HCT116 (cell line): ENCODE measurements around the gene CWC27. TPM values are rescaled to one million over a fixed set of nuclear protein-coding genes. Genes with fewer than 3 reads are reported as not detected.

Experiments
- ATAC-seq: fragments of 200-7000 bp; cut with Tn5 transposase; 2 replicates; pipeline ENCODE4 v1.9.1; 2020; ENCODE audit warnings: mild to moderate bottlenecking, moderate library complexity
- BruUV-seq: library from RNA; stranded (reverse); fragments of 400-500 nt; replicated peaks from 2 replicates; lab custom pipeline; 2021; lab: Mats Ljungman, UMichigan
- CTCF ChIA-PET: fragments of 300-600 bp; sonication (Branson Sonifier 250); formaldehyde crosslinking; loops from one replicate; lab custom pipeline; 2021; ENCODE audit warnings: antibody characterized with exemption; lab: Charles Lee
- POLR2A ChIA-PET: fragments of 300-600, 350-600 bp; sonication (Branson Sonifier 250); formaldehyde crosslinking; loops from one replicate; lab custom pipeline; 2021; ENCODE audit warnings: antibody characterized with exemption; lab: Charles Lee
- RAD21 ChIA-PET, 2 experiments: fragments of 300-600 bp; sonication (Branson Sonifier 250); formaldehyde crosslinking; loops; one replicate each; lab custom pipeline; 2023; ENCODE audit warnings: low total read pairs in 2 of 2; ENCODE audit not compliant: uncharacterized antibody in 2 of 2, unreplicated experiment in 2 of 2, low non-redundant PET in 1 of 2; lab: Charles Lee
- DNase-seq: peaks from one replicate; pipeline ENCODE4 v3.0.0-alpha.2; 2010; ENCODE audit warnings: low read depth, low spot score
- H2AFZ ChIP-seq: fragments of 200-600 bp; shearing (Covaris generic), sonication (generic); 2 replicates; pipeline ENCODE4 v1.6.1; 2017; ENCODE audit warnings: low read depth, mixed run types, mixed read lengths, antibody characterized with exemption, low read length; ENCODE audit not compliant: poor library complexity, severe bottlenecking
- H3K27ac ChIP-seq: 2 replicates; pipeline ENCODE4 v1.5.1; 2012; ENCODE audit warnings: low read depth, low read length
- H3K27me3 ChIP-seq: fragments of 200-600 bp; sonication (generic); 2 replicates; pipeline ENCODE4 v1.6.1; 2016; ENCODE audit warnings: mixed run types, low read length, mixed read lengths; ENCODE audit not compliant: insufficient read depth
- H3K36me3 ChIP-seq, 2 experiments: fragments of 200-500 bp in 1 of 2; fragments of 200-600 bp in 1 of 2; sonication (Bioruptor generic) in 1 of 2; sonication (generic) in 1 of 2; 2 replicates each; pipeline versions ENCODE4 v1.5.1 to v1.6.1; 2014 to 2016; ENCODE audit warnings: low read length in 2 of 2, inconsistent platforms in 1 of 2, mixed read lengths in 1 of 2, mixed run types in 1 of 2; ENCODE audit not compliant: insufficient read depth in 2 of 2, control insufficient read depth in 1 of 2
- H3K4me1 ChIP-seq, 2 experiments: fragments of 200-600 bp in 1 of 2; sonication (generic) in 1 of 2; 2 replicates each; pipeline versions ENCODE4 v1.5.1 to v1.6.1; 2012 to 2017; ENCODE audit warnings: low read length in 2 of 2, inconsistent platforms in 1 of 2, mild to moderate bottlenecking in 1 of 2, mixed read lengths in 1 of 2, mixed run types in 1 of 2, moderate library complexity in 1 of 2; ENCODE audit not compliant: insufficient read depth in 2 of 2, control insufficient read depth in 1 of 2
- H3K4me2 ChIP-seq: fragments of 200-600 bp; sonication (generic); 2 replicates; pipeline ENCODE4 v1.6.1; 2017; ENCODE audit warnings: mixed run types, low read length, mixed read lengths
- H3K4me3 ChIP-seq, 2 experiments: fragments of 200-600 bp in 1 of 2; sonication (generic) in 1 of 2; replicated peaks in 1 of 2; 2 replicates each; pipeline ENCODE4 v1.5.1; 2011 to 2016; ENCODE audit warnings: low read length in 2 of 2, control low read depth in 1 of 2, low read depth in 1 of 2, mild to moderate bottlenecking in 1 of 2, mixed read lengths in 1 of 2, mixed run types in 1 of 2
- H3K79me2 ChIP-seq: fragments of 200-600 bp; sonication (generic); 2 replicates; pipeline ENCODE4 v1.6.1; 2017; ENCODE audit warnings: mild to moderate bottlenecking, mixed run types, low read length, moderate library complexity, mixed read lengths; ENCODE audit not compliant: insufficient read depth
- H3K9ac ChIP-seq: fragments of 200-600 bp; sonication (generic); 2 replicates; pipeline ENCODE4 v1.6.1; 2016; ENCODE audit warnings: low read length, mixed read lengths
- H3K9me2 ChIP-seq: fragments of 200-600 bp; sonication (generic), shearing (Covaris generic); 2 replicates; pipeline ENCODE4 v1.6.1; 2017; ENCODE audit warnings: mixed run types, mild to moderate bottlenecking, moderate library complexity; ENCODE audit not compliant: insufficient read depth
- H3K9me3 ChIP-seq, 2 experiments: fragments of 200-500 bp in 1 of 2; fragments of 200-600 bp in 1 of 2; sonication (Bioruptor generic) in 1 of 2; sonication (generic) in 1 of 2; 2 replicates each; pipeline ENCODE4 v1.6.1; 2014 to 2017; ENCODE audit warnings: low read length in 2 of 2, mixed read lengths in 2 of 2, inconsistent platforms in 1 of 2, low read depth in 1 of 2, mild to moderate bottlenecking in 1 of 2, mixed run types in 1 of 2, moderate library complexity in 1 of 2; ENCODE audit not compliant: control insufficient read depth in 1 of 2, insufficient read depth in 1 of 2
- H4K20me1 ChIP-seq: fragments of 200-600 bp; sonication (generic), shearing (Covaris generic); 2 replicates; pipeline ENCODE4 v1.6.1; 2017; ENCODE audit warnings: mixed run types, mild to moderate bottlenecking, moderate library complexity; ENCODE audit not compliant: insufficient read depth
- CBX3 ChIP-seq: IDR thresholded peaks from 2 replicates; pipeline ENCODE4 v1.6.1; 2012; ENCODE audit warnings: low read depth
- CEBPB ChIP-seq: IDR thresholded peaks from 2 replicates; pipeline ENCODE4 v1.6.1; 2012; ENCODE audit warnings: low read depth
- EGR1 ChIP-seq: IDR thresholded peaks from 2 replicates; pipeline ENCODE4 v1.6.1; 2012; ENCODE audit warnings: low read depth
- ELF1 ChIP-seq: IDR thresholded peaks from 2 replicates; pipeline ENCODE4 v1.6.1; 2012; ENCODE audit warnings: low read depth, borderline replicate concordance
- EZH2 ChIP-seq: fragments of 200-600 bp; sonication (generic); IDR thresholded peaks from 2 replicates; pipeline ENCODE4 v1.6.1; 2017; ENCODE audit warnings: antibody characterized with exemption, mixed run types
- EZH2phosphoT487 ChIP-seq: fragments of 200-600 bp; IDR thresholded peaks from 2 replicates; pipeline ENCODE4 v1.6.1; 2018; ENCODE audit warnings: antibody characterized with exemption, borderline replicate concordance
- FOSL1 ChIP-seq: IDR thresholded peaks from 2 replicates; pipeline ENCODE4 v1.6.1; 2012; ENCODE audit warnings: low read depth
- MAX ChIP-seq: IDR thresholded peaks from 2 replicates; pipeline ENCODE4 v1.6.1; 2012
- POLR2A ChIP-seq: IDR thresholded peaks from 2 replicates; pipeline ENCODE4 v1.7.0; 2011; ENCODE audit warnings: borderline replicate concordance; ENCODE audit not compliant: insufficient read depth, insufficient read length; ENCODE audit errors: extremely low read depth
- POLR2AphosphoS5 ChIP-seq: IDR thresholded peaks from 2 replicates; pipeline ENCODE4 v1.6.1; 2011; ENCODE audit warnings: mild to moderate bottlenecking, low read depth, low read length, moderate library complexity
- RAD21 ChIP-seq: IDR thresholded peaks from 2 replicates; pipeline ENCODE4 v1.6.1; 2012; ENCODE audit warnings: low read depth, mild to moderate bottlenecking
- REST ChIP-seq: IDR thresholded peaks from 2 replicates; pipeline ENCODE4 v1.6.1; 2012; ENCODE audit warnings: low read depth
- SIN3A ChIP-seq: IDR thresholded peaks from 2 replicates; pipeline ENCODE4 v1.6.1; 2012; ENCODE audit warnings: low read depth
- SP1 ChIP-seq: IDR thresholded peaks from 2 replicates; pipeline ENCODE4 v1.6.1; 2012; ENCODE audit warnings: low read depth
- TCF7L2 ChIP-seq: IDR thresholded peaks from 2 replicates; pipeline ENCODE4 v1.7.0; 2011; ENCODE audit warnings: borderline replicate concordance, inconsistent platforms; ENCODE audit not compliant: insufficient read depth, insufficient read length; ENCODE audit errors: extremely low read depth
- YY1 ChIP-seq: IDR thresholded peaks from 2 replicates; pipeline ENCODE4 v1.6.1; 2011; ENCODE audit warnings: low read length, low read depth, moderate library complexity, mild to moderate bottlenecking; ENCODE audit not compliant: insufficient replicate concordance; ENCODE audit errors: extremely low read depth
- ZFX ChIP-seq: fragments of 450-650 bp; IDR thresholded peaks from 2 replicates; pipeline ENCODE4 v1.6.1; 2017
- ZNF274 ChIP-seq: fragments of 200-500 bp; sonication (Bioruptor generic); IDR thresholded peaks from 2 replicates; pipeline ENCODE4 v1.6.1; 2014; ENCODE audit warnings: mild to moderate bottlenecking, low read depth, low read length, inconsistent platforms
- intact Hi-C: fragments of 100-400 bp; cut with micrococcal nuclease; formaldehyde crosslinking; loops from 2 replicates; pipeline ENCODE4 v1.10.0; 2022
- total RNA-seq: library from RNA; stranded (reverse); gene quantifications from one replicate; pipeline ENCODE4 v1.2.1, GENCODE V29; 2021; ENCODE audit not compliant: unreplicated experiment
- TF ChIP-seq, protein P1 (sequence below): IDR thresholded peaks from 2 replicates; pipeline ENCODE4 v1.6.1; 2011; ENCODE audit warnings: mild to moderate bottlenecking, low read length, moderate library complexity; ENCODE audit not compliant: insufficient replicate concordance; ENCODE audit errors: extremely low read depth

The CWC27 gene
- total RNA-seq, 1 experiment from 2014 or later, result 29.1 TPM

GRCh38 chr5:64980176-64980575 is 211.4 kb downstream of the CWC27 start (continued):
- TF ChIP-seq YY1, result no peak

GRCh38 chr5:64987768-64988167 is 219.0 kb downstream of the CWC27 start:
- Histone ChIP-seq H3K27me3 (no peaks in the 10 kb centered on the region), H3K4me1 (no peaks in the 10 kb centered on the region), H3K9me2 (no peaks in the 10 kb centered on the region), H3K79me2 (no peaks in the 10 kb centered on the region), H2AFZ (no peak overlapping the region), H3K4me2 (no peak overlapping the region), H3K27ac (no peak overlapping the region), H3K9me3 (no peaks in the 10 kb centered on the region), H3K9ac (no peak overlapping the region), H3K4me3 (no peak overlapping the region), H3K36me3 (no peaks in the 10 kb centered on the region), H4K20me1 (no peaks in the 10 kb centered on the region)
- no TSS peak for BruUV-seq
- TF ChIP-seq, protein P1, sequence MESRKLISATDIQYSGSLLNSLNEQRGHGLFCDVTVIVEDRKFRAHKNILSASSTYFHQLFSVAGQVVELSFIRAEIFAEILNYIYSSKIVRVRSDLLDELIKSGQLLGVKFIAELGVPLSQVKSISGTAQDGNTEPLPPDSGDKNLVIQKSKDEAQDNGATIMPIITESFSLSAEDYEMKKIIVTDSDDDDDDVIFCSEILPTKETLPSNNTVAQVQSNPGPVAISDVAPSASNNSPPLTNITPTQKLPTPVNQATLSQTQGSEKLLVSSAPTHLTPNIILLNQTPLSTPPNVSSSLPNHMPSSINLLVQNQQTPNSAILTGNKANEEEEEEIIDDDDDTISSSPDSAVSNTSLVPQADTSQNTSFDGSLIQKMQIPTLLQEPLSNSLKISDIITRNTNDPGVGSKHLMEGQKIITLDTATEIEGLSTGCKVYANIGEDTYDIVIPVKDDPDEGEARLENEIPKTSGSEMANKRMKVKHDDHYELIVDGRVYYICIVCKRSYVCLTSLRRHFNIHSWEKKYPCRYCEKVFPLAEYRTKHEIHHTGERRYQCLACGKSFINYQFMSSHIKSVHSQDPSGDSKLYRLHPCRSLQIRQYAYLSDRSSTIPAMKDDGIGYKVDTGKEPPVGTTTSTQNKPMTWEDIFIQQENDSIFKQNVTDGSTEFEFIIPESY, result no peak
- TF ChIP-seq REST (no peak), EGR1 (no peak), RAD21 (no peak), EZH2 (no peak), YY1 (no peak), POLR2AphosphoS5 (no peak), CEBPB (no peak), TCF7L2 (no peak), ZNF274 (no peak), SP1 (no peak), CBX3 (no peak), ELF1 (no peak), ZFX (no peak), SIN3A (no peak), FOSL1 (no peak), EZH2phosphoT487 (no peak), MAX (no peak), POLR2A (no peak)
- DNase-seq, result no peak
- intact Hi-C loops, result no loop called here
- ATAC-seq, result no peak
- RAD21 ChIA-PET, result no interaction called here
- CTCF ChIA-PET, result no interaction called here
- POLR2A ChIA-PET, result no interaction called here
